WTC11 (cell line): Measurements from ENCODE around the gene USF3. TPM values are rescaled to one million over a fixed set of nuclear protein-coding genes. Genes with fewer than 3 reads are reported as not detected.

Experiments
- ATAC-seq: fragments of 200-7000 bp; cut with Tn5 transposase; 2 replicates; pipeline ENCODE4 v1.10.0; 2021; ENCODE audit warnings: mild to moderate bottlenecking, moderate library complexity
- CTCF ChIA-PET: fragments of 300-600 bp; sonication (Branson Sonifier 250); formaldehyde crosslinking; loops from one replicate; lab custom pipeline; 2021; ENCODE audit warnings: antibody characterized with exemption; lab: Charles Lee
- POLR2A ChIA-PET: fragments of 350-600 bp; sonication (Branson Sonifier 250); formaldehyde crosslinking; loops from one replicate; lab custom pipeline; 2021; ENCODE audit warnings: antibody characterized with exemption; lab: Charles Lee
- DNase-seq: peaks from one replicate; pipeline ENCODE4 v3.0.0; 2021; ENCODE audit warnings: low spot score
- H3K27ac Mint-ChIP-seq: 2 replicates; pipeline ENCODE4 v1.8.0; 2021; ENCODE audit warnings: mixed read lengths
- H3K27me3 Mint-ChIP-seq: 2 replicates; pipeline ENCODE4 v1.8.0; 2021; ENCODE audit warnings: low read depth, mild to moderate bottlenecking, moderate library complexity, mixed read lengths
- H3K36me3 Mint-ChIP-seq: 2 replicates; pipeline ENCODE4 v1.8.0; 2021; ENCODE audit warnings: mixed read lengths
- H3K4me1 Mint-ChIP-seq: 2 replicates; pipeline ENCODE4 v1.8.0; 2022; ENCODE audit warnings: mixed read lengths
- H3K4me3 Mint-ChIP-seq: 2 replicates; pipeline ENCODE4 v1.8.0; 2021; ENCODE audit warnings: mild to moderate bottlenecking, moderate library complexity, mixed read lengths
- H3K9me3 Mint-ChIP-seq: 2 replicates; pipeline ENCODE4 v1.8.0; 2021; ENCODE audit warnings: mixed read lengths
- EMX1 ChIP-seq: fragments of 250-450 bp; sonication (Bioruptor Pico); IDR thresholded peaks from 2 replicates; pipeline ENCODE4 v1.8.0; 2021; ENCODE audit warnings: mild to moderate bottlenecking
- GABPB1 ChIP-seq: sonication (generic); formaldehyde crosslinking; IDR thresholded peaks from 2 replicates; pipeline ENCODE4 v1.8.1; 2023; ENCODE audit warnings: mild to moderate bottlenecking, missing genetic modification reagents
- IRF2 ChIP-seq: sonication (generic); formaldehyde crosslinking; IDR thresholded peaks from 2 replicates; pipeline ENCODE4 v1.8.0; 2022; ENCODE audit warnings: low read depth, missing genetic modification reagents, borderline replicate concordance
- JUN ChIP-seq: sonication (generic); formaldehyde crosslinking; IDR thresholded peaks from 2 replicates; pipeline ENCODE4 v1.8.0; 2023; ENCODE audit warnings: mild to moderate bottlenecking, missing genetic modification reagents
- NR1H2 ChIP-seq: sonication (generic); formaldehyde crosslinking; IDR thresholded peaks from 2 replicates; pipeline ENCODE4 v1.9.0; 2021; ENCODE audit warnings: mild to moderate bottlenecking, moderate library complexity, missing genetic modification reagents
- NR2C2 ChIP-seq: sonication (generic); formaldehyde crosslinking; IDR thresholded peaks from 2 replicates; pipeline ENCODE4 v1.8.0; 2022; ENCODE audit warnings: mild to moderate bottlenecking, missing genetic modification reagents
- RORB ChIP-seq: fragments of 250-450 bp; sonication (Bioruptor Pico); IDR thresholded peaks from 2 replicates; pipeline ENCODE4 v1.9.0; 2021; ENCODE audit warnings: mild to moderate bottlenecking
- SMAD3 ChIP-seq: sonication (generic); formaldehyde crosslinking; IDR thresholded peaks from 2 replicates; pipeline ENCODE4 v1.8.0; 2022; ENCODE audit warnings: missing genetic modification reagents, mild to moderate bottlenecking, borderline replicate concordance
- TEAD4 ChIP-seq: sonication (generic); formaldehyde crosslinking; IDR thresholded peaks from 2 replicates; pipeline ENCODE4 v1.8.0; 2022; ENCODE audit warnings: mild to moderate bottlenecking, missing genetic modification reagents
- ZNF263 ChIP-seq: sonication (generic); formaldehyde crosslinking; IDR thresholded peaks from 2 replicates; pipeline ENCODE4 v1.8.1; 2022; ENCODE audit warnings: low read depth, mild to moderate bottlenecking, moderate library complexity, missing genetic modification reagents
- total RNA-seq: library from RNA; stranded (reverse); gene quantifications from 3 replicates; pipeline ENCODE4 v1.2.3, GENCODE V29; 2021
- TF ChIP-seq, protein P1 (sequence below): sonication (generic); formaldehyde crosslinking; IDR thresholded peaks from 2 replicates; pipeline ENCODE4 v1.8.1; 2023; ENCODE audit warnings: mild to moderate bottlenecking, missing genetic modification reagents, borderline replicate concordance
- TF ChIP-seq, protein P2 (sequence below): sonication (generic); formaldehyde crosslinking; IDR thresholded peaks from 2 replicates; pipeline ENCODE4 v1.8.1; 2022; ENCODE audit warnings: low read depth, mild to moderate bottlenecking, moderate library complexity, missing genetic modification reagents, borderline replicate concordance
- TF ChIP-seq, protein P3 (sequence below): fragments of 250-450 bp; sonication (Bioruptor Pico); IDR thresholded peaks from 2 replicates; pipeline ENCODE4 v1.8.0; 2021; ENCODE audit warnings: mild to moderate bottlenecking
- TF ChIP-seq, protein P4 (sequence below): fragments of 250-450 bp; sonication (Bioruptor Pico); IDR thresholded peaks from 2 replicates; pipeline ENCODE4 v1.9.0; 2021; ENCODE audit warnings: mild to moderate bottlenecking, borderline replicate concordance

Gene USF3
- total RNA-seq, 1 experiment from 2014 or later, result 16.4 TPM

DNA sequence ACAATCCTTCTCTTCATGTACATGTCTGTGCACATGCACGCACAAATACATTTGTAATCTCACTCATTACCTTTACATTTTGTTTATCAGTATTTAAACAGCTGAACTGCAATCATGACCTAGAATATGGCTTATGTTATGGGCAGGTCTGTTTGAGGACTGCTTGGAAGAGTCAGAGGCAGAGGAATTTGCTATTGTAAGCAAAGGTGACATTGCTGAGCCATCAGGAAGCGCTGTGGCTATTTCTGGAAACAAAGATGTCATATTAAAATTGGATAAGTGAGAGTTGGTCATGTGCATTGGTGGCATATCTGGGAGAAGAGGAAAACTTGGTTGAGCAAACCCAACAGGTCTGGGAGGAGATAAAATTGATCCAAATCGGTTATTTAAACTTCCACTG is 41.6 kb downstream of the USF3 start (continued):
- TF ChIP-seq, protein P1, sequence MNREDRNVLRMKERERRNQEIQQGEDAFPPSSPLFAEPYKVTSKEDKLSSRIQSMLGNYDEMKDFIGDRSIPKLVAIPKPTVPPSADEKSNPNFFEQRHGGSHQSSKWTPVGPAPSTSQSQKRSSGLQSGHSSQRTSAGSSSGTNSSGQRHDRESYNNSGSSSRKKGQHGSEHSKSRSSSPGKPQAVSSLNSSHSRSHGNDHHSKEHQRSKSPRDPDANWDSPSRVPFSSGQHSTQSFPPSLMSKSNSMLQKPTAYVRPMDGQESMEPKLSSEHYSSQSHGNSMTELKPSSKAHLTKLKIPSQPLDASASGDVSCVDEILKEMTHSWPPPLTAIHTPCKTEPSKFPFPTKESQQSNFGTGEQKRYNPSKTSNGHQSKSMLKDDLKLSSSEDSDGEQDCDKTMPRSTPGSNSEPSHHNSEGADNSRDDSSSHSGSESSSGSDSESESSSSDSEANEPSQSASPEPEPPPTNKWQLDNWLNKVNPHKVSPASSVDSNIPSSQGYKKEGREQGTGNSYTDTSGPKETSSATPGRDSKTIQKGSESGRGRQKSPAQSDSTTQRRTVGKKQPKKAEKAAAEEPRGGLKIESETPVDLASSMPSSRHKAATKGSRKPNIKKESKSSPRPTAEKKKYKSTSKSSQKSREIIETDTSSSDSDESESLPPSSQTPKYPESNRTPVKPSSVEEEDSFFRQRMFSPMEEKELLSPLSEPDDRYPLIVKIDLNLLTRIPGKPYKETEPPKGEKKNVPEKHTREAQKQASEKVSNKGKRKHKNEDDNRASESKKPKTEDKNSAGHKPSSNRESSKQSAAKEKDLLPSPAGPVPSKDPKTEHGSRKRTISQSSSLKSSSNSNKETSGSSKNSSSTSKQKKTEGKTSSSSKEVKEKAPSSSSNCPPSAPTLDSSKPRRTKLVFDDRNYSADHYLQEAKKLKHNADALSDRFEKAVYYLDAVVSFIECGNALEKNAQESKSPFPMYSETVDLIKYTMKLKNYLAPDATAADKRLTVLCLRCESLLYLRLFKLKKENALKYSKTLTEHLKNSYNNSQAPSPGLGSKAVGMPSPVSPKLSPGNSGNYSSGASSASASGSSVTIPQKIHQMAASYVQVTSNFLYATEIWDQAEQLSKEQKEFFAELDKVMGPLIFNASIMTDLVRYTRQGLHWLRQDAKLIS, result no peak
- no peak for TF ChIP-seq JUN
- TF ChIP-seq RORB, result no peak
- no peak for TF ChIP-seq IRF2 (CRISPR knock-in tag)
- no peak for TF ChIP-seq NR2C2 (CRISPR knock-in tag)
- no peak for TF ChIP-seq GABPB1

DNA sequence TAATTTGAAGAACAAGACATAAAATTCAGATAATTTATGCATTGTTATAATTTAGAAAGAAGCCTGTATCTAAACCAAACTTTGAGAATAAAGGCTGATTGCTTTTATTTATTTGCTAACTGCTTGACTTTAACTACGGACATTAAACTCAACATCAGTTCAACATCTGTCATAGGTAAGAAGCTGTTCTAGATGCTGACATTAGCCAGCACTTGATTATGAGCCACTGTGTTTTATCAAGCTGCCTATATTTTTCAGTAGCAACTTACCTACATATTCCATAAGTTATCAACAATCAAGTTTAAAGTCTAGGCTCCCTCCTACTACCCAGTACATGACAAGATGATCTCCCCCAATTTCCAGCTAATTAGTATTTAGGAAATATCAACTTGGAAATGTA is 42.1 kb downstream of the USF3 start:
- POLR2A ChIA-PET, result no interaction called here
- no peaks in the 10 kb centered on the region for H3K4me1 Mint-ChIP-seq
- no peak overlapping the region for H3K27ac Mint-ChIP-seq
- peaks cover 13% of the 10 kb centered on the region for H3K36me3 Mint-ChIP-seq
- no peaks in the 10 kb centered on the region for H3K27me3 Mint-ChIP-seq
- ATAC-seq (no peak), DNase-seq (no peak)
- CTCF ChIA-PET, result no interaction called here
- H3K9me3 Mint-ChIP-seq, result peaks cover 3% of the 10 kb centered on the region
- H3K4me3 Mint-ChIP-seq, result no peak overlapping the region
- TF ChIP-seq, protein P2, sequence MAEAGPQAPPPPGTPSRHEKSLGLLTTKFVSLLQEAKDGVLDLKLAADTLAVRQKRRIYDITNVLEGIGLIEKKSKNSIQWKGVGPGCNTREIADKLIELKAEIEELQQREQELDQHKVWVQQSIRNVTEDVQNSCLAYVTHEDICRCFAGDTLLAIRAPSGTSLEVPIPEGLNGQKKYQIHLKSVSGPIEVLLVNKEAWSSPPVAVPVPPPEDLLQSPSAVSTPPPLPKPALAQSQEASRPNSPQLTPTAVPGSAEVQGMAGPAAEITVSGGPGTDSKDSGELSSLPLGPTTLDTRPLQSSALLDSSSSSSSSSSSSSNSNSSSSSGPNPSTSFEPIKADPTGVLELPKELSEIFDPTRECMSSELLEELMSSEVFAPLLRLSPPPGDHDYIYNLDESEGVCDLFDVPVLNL, result no peak
- TF ChIP-seq, protein P3, sequence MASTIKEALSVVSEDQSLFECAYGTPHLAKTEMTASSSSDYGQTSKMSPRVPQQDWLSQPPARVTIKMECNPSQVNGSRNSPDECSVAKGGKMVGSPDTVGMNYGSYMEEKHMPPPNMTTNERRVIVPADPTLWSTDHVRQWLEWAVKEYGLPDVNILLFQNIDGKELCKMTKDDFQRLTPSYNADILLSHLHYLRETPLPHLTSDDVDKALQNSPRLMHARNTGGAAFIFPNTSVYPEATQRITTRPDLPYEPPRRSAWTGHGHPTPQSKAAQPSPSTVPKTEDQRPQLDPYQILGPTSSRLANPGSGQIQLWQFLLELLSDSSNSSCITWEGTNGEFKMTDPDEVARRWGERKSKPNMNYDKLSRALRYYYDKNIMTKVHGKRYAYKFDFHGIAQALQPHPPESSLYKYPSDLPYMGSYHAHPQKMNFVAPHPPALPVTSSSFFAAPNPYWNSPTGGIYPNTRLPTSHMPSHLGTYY (CRISPR knock-in tag), result no peak
- TF ChIP-seq TEAD4 (no peak), ZNF263 (no peak), SMAD3 (CRISPR knock-in tag) (no peak)
- TF ChIP-seq, protein P4, sequence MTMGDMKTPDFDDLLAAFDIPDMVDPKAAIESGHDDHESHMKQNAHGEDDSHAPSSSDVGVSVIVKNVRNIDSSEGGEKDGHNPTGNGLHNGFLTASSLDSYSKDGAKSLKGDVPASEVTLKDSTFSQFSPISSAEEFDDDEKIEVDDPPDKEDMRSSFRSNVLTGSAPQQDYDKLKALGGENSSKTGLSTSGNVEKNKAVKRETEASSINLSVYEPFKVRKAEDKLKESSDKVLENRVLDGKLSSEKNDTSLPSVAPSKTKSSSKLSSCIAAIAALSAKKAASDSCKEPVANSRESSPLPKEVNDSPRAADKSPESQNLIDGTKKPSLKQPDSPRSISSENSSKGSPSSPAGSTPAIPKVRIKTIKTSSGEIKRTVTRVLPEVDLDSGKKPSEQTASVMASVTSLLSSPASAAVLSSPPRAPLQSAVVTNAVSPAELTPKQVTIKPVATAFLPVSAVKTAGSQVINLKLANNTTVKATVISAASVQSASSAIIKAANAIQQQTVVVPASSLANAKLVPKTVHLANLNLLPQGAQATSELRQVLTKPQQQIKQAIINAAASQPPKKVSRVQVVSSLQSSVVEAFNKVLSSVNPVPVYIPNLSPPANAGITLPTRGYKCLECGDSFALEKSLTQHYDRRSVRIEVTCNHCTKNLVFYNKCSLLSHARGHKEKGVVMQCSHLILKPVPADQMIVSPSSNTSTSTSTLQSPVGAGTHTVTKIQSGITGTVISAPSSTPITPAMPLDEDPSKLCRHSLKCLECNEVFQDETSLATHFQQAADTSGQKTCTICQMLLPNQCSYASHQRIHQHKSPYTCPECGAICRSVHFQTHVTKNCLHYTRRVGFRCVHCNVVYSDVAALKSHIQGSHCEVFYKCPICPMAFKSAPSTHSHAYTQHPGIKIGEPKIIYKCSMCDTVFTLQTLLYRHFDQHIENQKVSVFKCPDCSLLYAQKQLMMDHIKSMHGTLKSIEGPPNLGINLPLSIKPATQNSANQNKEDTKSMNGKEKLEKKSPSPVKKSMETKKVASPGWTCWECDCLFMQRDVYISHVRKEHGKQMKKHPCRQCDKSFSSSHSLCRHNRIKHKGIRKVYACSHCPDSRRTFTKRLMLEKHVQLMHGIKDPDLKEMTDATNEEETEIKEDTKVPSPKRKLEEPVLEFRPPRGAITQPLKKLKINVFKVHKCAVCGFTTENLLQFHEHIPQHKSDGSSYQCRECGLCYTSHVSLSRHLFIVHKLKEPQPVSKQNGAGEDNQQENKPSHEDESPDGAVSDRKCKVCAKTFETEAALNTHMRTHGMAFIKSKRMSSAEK (CRISPR knock-in tag), result no peak

DNA sequence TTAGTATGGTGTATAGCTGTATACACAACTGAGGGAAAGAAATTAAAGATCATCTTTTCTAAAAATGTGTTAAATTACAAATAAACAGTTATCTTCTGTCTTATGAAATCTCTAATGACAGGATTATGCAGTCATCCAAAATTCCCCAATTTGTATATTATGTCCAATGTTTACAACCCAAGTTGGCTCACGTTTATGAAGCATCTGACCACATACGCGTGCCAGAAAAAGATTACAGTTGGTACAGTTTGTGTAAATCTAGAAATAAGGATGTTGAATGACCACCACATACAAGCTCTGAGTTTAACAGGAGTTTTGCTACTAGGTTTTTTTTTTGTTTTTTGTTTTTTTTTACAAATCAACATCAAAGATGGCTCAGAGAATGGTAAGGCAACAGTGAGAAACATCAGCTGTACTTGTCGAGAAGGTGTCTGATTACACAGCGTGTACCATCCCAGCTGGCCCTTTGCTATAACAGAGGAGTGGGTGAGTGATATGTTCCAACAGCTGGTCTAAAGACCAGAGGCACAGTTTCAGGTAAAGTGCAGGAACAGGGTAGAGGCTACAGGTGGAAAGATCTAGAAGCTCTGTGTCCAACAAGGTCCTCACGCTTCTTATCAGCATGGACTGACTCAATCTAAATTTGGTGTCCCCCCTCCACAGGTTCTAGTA is 47.1 kb downstream of the USF3 start:
- Mint-ChIP-seq H3K36me3 (peaks cover 18% of the 10 kb centered on the region), H3K27me3 (no peaks in the 10 kb centered on the region; the same call in 1 of the 2 replicates), H3K9me3 (peaks cover 33% of the 10 kb centered on the region), H3K27ac (no peak overlapping the region), H3K4me3 (no peak overlapping the region), H3K4me1 (no peaks in the 10 kb centered on the region)
- TF ChIP-seq, protein P2, result no peak
- TF ChIP-seq EMX1 (CRISPR knock-in tag) (no peak), NR1H2 (CRISPR knock-in tag) (no peak)
- no peak for DNase-seq
- no peak for ATAC-seq
- ChIA-PET POLR2A (interaction anchor here (0.7 kb wide), 1 partner anchor 240 kb away, joined by 3 read pairs; no protein-coding TSS in a partner anchor), CTCF (no interaction called here)
